ENCODE results near the gene MRPS10.

DNA sequence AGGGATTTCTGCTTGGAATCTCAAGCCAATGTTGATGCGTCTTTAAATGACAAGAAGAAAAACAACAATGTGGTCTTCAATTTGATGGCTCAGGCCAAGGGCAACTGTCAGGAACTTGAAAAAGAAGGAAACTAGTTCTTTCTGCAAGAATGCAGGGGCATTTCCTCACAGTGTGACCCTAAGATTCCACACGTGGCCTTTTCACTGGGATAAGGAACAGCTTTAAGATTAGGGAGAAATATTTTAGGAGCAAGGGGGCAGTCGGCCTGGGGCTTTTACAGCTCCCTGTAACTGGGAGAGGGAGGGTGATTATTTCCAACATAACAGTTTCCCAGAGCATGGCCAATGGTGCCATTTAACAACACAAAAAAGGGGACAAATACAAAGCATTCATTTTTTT, 39.4 kb upstream of the MRPS10 start:
- TF ChIP-seq, protein P1, sequence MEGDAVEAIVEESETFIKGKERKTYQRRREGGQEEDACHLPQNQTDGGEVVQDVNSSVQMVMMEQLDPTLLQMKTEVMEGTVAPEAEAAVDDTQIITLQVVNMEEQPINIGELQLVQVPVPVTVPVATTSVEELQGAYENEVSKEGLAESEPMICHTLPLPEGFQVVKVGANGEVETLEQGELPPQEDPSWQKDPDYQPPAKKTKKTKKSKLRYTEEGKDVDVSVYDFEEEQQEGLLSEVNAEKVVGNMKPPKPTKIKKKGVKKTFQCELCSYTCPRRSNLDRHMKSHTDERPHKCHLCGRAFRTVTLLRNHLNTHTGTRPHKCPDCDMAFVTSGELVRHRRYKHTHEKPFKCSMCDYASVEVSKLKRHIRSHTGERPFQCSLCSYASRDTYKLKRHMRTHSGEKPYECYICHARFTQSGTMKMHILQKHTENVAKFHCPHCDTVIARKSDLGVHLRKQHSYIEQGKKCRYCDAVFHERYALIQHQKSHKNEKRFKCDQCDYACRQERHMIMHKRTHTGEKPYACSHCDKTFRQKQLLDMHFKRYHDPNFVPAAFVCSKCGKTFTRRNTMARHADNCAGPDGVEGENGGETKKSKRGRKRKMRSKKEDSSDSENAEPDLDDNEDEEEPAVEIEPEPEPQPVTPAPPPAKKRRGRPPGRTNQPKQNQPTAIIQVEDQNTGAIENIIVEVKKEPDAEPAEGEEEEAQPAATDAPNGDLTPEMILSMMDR (IDR thresholded peaks at IDR 0.05; ENCODE audit: low read depth, low read length, poor library complexity, severe bottlenecking) = no peak
- no peak for TF ChIP-seq EZH2phosphoT487 (IDR thresholded peaks at IDR 0.05; ENCODE audit: borderline replicate concordance, low read length)
